HCT116 (cell line): Measurements from ENCODE around the gene BORA. TPM values are rescaled to one million over a fixed set of nuclear protein-coding genes. Genes with fewer than 3 reads are reported as not detected.

Experiments used
- ATAC-seq: fragments of 200-7000 bp; cut with Tn5 transposase; 2 replicates; pipeline ENCODE4 v1.9.1; 2020; ENCODE audit warnings: mild to moderate bottlenecking, moderate library complexity
- BruUV-seq: library from RNA; stranded (reverse); fragments of 400-500 nt; replicated peaks from 2 replicates; lab custom pipeline; 2021; lab: Mats Ljungman, UMichigan
- CTCF ChIA-PET: fragments of 300-600 bp; sonication (Branson Sonifier 250); formaldehyde crosslinking; loops from one replicate; lab custom pipeline; 2021; ENCODE audit warnings: antibody characterized with exemption; lab: Charles Lee
- POLR2A ChIA-PET: fragments of 300-600, 350-600 bp; sonication (Branson Sonifier 250); formaldehyde crosslinking; loops from one replicate; lab custom pipeline; 2021; ENCODE audit warnings: antibody characterized with exemption; lab: Charles Lee
- RAD21 ChIA-PET, 2 experiments: fragments of 300-600 bp; sonication (Branson Sonifier 250); formaldehyde crosslinking; loops; one replicate each; lab custom pipeline; 2023; ENCODE audit warnings: low total read pairs in 2 of 2; ENCODE audit not compliant: uncharacterized antibody in 2 of 2, unreplicated experiment in 2 of 2, low non-redundant PET in 1 of 2; lab: Charles Lee
- DNase-seq: peaks from one replicate; pipeline ENCODE4 v3.0.0-alpha.2; 2010; ENCODE audit warnings: low read depth, low spot score
- H2AFZ ChIP-seq: fragments of 200-600 bp; shearing (Covaris generic), sonication (generic); 2 replicates; pipeline ENCODE4 v1.6.1; 2017; ENCODE audit warnings: low read depth, mixed run types, mixed read lengths, antibody characterized with exemption, low read length; ENCODE audit not compliant: poor library complexity, severe bottlenecking
- H3K27ac ChIP-seq: 2 replicates; pipeline ENCODE4 v1.5.1; 2012; ENCODE audit warnings: low read depth, low read length
- H3K27me3 ChIP-seq: fragments of 200-600 bp; sonication (generic); 2 replicates; pipeline ENCODE4 v1.6.1; 2016; ENCODE audit warnings: mixed run types, low read length, mixed read lengths; ENCODE audit not compliant: insufficient read depth
- H3K36me3 ChIP-seq, 2 experiments: fragments of 200-500 bp in 1 of 2; fragments of 200-600 bp in 1 of 2; sonication (Bioruptor generic) in 1 of 2; sonication (generic) in 1 of 2; 2 replicates each; pipeline versions ENCODE4 v1.5.1 to v1.6.1; 2014 to 2016; ENCODE audit warnings: low read length in 2 of 2, inconsistent platforms in 1 of 2, mixed read lengths in 1 of 2, mixed run types in 1 of 2; ENCODE audit not compliant: insufficient read depth in 2 of 2, control insufficient read depth in 1 of 2
- H3K4me1 ChIP-seq, 2 experiments: fragments of 200-600 bp in 1 of 2; sonication (generic) in 1 of 2; 2 replicates each; pipeline versions ENCODE4 v1.5.1 to v1.6.1; 2012 to 2017; ENCODE audit warnings: low read length in 2 of 2, inconsistent platforms in 1 of 2, mild to moderate bottlenecking in 1 of 2, mixed read lengths in 1 of 2, mixed run types in 1 of 2, moderate library complexity in 1 of 2; ENCODE audit not compliant: insufficient read depth in 2 of 2, control insufficient read depth in 1 of 2
- H3K4me2 ChIP-seq: fragments of 200-600 bp; sonication (generic); 2 replicates; pipeline ENCODE4 v1.6.1; 2017; ENCODE audit warnings: mixed run types, low read length, mixed read lengths
- H3K4me3 ChIP-seq, 2 experiments: fragments of 200-600 bp in 1 of 2; sonication (generic) in 1 of 2; replicated peaks in 1 of 2; 2 replicates each; pipeline ENCODE4 v1.5.1; 2011 to 2016; ENCODE audit warnings: low read length in 2 of 2, control low read depth in 1 of 2, low read depth in 1 of 2, mild to moderate bottlenecking in 1 of 2, mixed read lengths in 1 of 2, mixed run types in 1 of 2
- H3K79me2 ChIP-seq: fragments of 200-600 bp; sonication (generic); 2 replicates; pipeline ENCODE4 v1.6.1; 2017; ENCODE audit warnings: mild to moderate bottlenecking, mixed run types, low read length, moderate library complexity, mixed read lengths; ENCODE audit not compliant: insufficient read depth
- H3K9ac ChIP-seq: fragments of 200-600 bp; sonication (generic); 2 replicates; pipeline ENCODE4 v1.6.1; 2016; ENCODE audit warnings: low read length, mixed read lengths
- H3K9me2 ChIP-seq: fragments of 200-600 bp; sonication (generic), shearing (Covaris generic); 2 replicates; pipeline ENCODE4 v1.6.1; 2017; ENCODE audit warnings: mixed run types, mild to moderate bottlenecking, moderate library complexity; ENCODE audit not compliant: insufficient read depth
- H3K9me3 ChIP-seq, 2 experiments: fragments of 200-500 bp in 1 of 2; fragments of 200-600 bp in 1 of 2; sonication (Bioruptor generic) in 1 of 2; sonication (generic) in 1 of 2; 2 replicates each; pipeline ENCODE4 v1.6.1; 2014 to 2017; ENCODE audit warnings: low read length in 2 of 2, mixed read lengths in 2 of 2, inconsistent platforms in 1 of 2, low read depth in 1 of 2, mild to moderate bottlenecking in 1 of 2, mixed run types in 1 of 2, moderate library complexity in 1 of 2; ENCODE audit not compliant: control insufficient read depth in 1 of 2, insufficient read depth in 1 of 2
- H4K20me1 ChIP-seq: fragments of 200-600 bp; sonication (generic), shearing (Covaris generic); 2 replicates; pipeline ENCODE4 v1.6.1; 2017; ENCODE audit warnings: mixed run types, mild to moderate bottlenecking, moderate library complexity; ENCODE audit not compliant: insufficient read depth
- CBX3 ChIP-seq: IDR thresholded peaks from 2 replicates; pipeline ENCODE4 v1.6.1; 2012; ENCODE audit warnings: low read depth
- CEBPB ChIP-seq: IDR thresholded peaks from 2 replicates; pipeline ENCODE4 v1.6.1; 2012; ENCODE audit warnings: low read depth
- EGR1 ChIP-seq: IDR thresholded peaks from 2 replicates; pipeline ENCODE4 v1.6.1; 2012; ENCODE audit warnings: low read depth
- ELF1 ChIP-seq: IDR thresholded peaks from 2 replicates; pipeline ENCODE4 v1.6.1; 2012; ENCODE audit warnings: low read depth, borderline replicate concordance
- EZH2 ChIP-seq: fragments of 200-600 bp; sonication (generic); IDR thresholded peaks from 2 replicates; pipeline ENCODE4 v1.6.1; 2017; ENCODE audit warnings: antibody characterized with exemption, mixed run types
- EZH2phosphoT487 ChIP-seq: fragments of 200-600 bp; IDR thresholded peaks from 2 replicates; pipeline ENCODE4 v1.6.1; 2018; ENCODE audit warnings: antibody characterized with exemption, borderline replicate concordance
- FOSL1 ChIP-seq: IDR thresholded peaks from 2 replicates; pipeline ENCODE4 v1.6.1; 2012; ENCODE audit warnings: low read depth
- JUND ChIP-seq: IDR thresholded peaks from 2 replicates; pipeline ENCODE4 v1.6.1; 2012
- POLR2A ChIP-seq: IDR thresholded peaks from 2 replicates; pipeline ENCODE4 v1.7.0; 2011; ENCODE audit warnings: borderline replicate concordance; ENCODE audit not compliant: insufficient read depth, insufficient read length; ENCODE audit errors: extremely low read depth
- RAD21 ChIP-seq: IDR thresholded peaks from 2 replicates; pipeline ENCODE4 v1.6.1; 2012; ENCODE audit warnings: low read depth, mild to moderate bottlenecking
- SIN3A ChIP-seq: IDR thresholded peaks from 2 replicates; pipeline ENCODE4 v1.6.1; 2012; ENCODE audit warnings: low read depth
- SP1 ChIP-seq: IDR thresholded peaks from 2 replicates; pipeline ENCODE4 v1.6.1; 2012; ENCODE audit warnings: low read depth
- SRF ChIP-seq: IDR thresholded peaks from 2 replicates; pipeline ENCODE4 v1.6.1; 2012; ENCODE audit warnings: low read depth
- TCF7L2 ChIP-seq: IDR thresholded peaks from 2 replicates; pipeline ENCODE4 v1.7.0; 2011; ENCODE audit warnings: borderline replicate concordance, inconsistent platforms; ENCODE audit not compliant: insufficient read depth, insufficient read length; ENCODE audit errors: extremely low read depth
- YY1 ChIP-seq: IDR thresholded peaks from 2 replicates; pipeline ENCODE4 v1.6.1; 2011; ENCODE audit warnings: low read length, low read depth, moderate library complexity, mild to moderate bottlenecking; ENCODE audit not compliant: insufficient replicate concordance; ENCODE audit errors: extremely low read depth
- ZFX ChIP-seq: fragments of 450-650 bp; IDR thresholded peaks from 2 replicates; pipeline ENCODE4 v1.6.1; 2017
- intact Hi-C: fragments of 100-400 bp; cut with micrococcal nuclease; formaldehyde crosslinking; loops from 2 replicates; pipeline ENCODE4 v1.10.0; 2022
- total RNA-seq: library from RNA; stranded (reverse); gene quantifications from one replicate; pipeline ENCODE4 v1.2.1, GENCODE V29; 2021; ENCODE audit not compliant: unreplicated experiment
- TF ChIP-seq, protein P1 (sequence below): IDR thresholded peaks from 2 replicates; pipeline ENCODE4 v1.6.1; 2012
- TF ChIP-seq, protein P2 (sequence below), 3 experiments: fragments of 200-600 bp in 1 of 3; sonication (generic) in 1 of 3; IDR thresholded peaks in 2 of 3; conservative IDR thresholded peaks in 1 of 3; 2 replicates each; pipeline ENCODE4 v1.5.1; 2012 to 2017; ENCODE audit warnings: low read depth in 2 of 3, low read length in 2 of 3, antibody characterized with exemption in 1 of 3, borderline replicate concordance in 1 of 3, control low read depth in 1 of 3, mild to moderate bottlenecking in 1 of 3, mixed read lengths in 1 of 3, mixed run types in 1 of 3, moderate library complexity in 1 of 3; ENCODE audit not compliant: insufficient read depth in 1 of 3
- TF ChIP-seq, protein P3 (sequence below): IDR thresholded peaks from 2 replicates; pipeline ENCODE4 v1.6.1; 2011; ENCODE audit warnings: mild to moderate bottlenecking, low read length, moderate library complexity; ENCODE audit not compliant: insufficient replicate concordance; ENCODE audit errors: extremely low read depth
- TF ChIP-seq, protein P4 (sequence below): IDR thresholded peaks from 2 replicates; pipeline ENCODE4 v1.6.1; 2012

BORA gene
- total RNA-seq, 1 experiment from 2014 or later, result 27.6 TPM

DNA sequence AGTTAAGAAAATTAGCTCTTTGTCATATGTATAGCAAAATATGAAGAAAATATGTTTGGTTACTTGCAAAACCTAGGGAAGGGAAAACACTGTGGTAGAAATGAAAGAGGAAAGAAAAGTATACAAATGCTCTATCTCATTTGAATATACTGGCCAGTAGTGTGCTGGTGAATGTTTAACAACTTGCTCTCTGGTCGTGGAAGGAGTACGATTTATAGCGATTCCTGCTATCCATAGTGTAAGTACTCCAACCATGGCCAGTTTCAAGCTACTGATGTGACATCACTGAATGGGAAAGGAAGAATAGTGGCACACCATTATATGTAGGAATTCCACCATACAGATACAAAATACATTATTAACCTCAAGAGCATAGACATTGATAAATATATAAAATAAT lies 9.3 kb downstream of the BORA start:
- H3K4me2 ChIP-seq, result no peak overlapping the region
- no peak overlapping the region for H3K27ac ChIP-seq
- peaks cover 98% of the 10 kb centered on the region for H3K79me2 ChIP-seq
- no peak for DNase-seq
- H3K4me3 ChIP-seq, result no peak overlapping the region
- no peak overlapping the region for H2AFZ ChIP-seq
- H3K4me1 ChIP-seq, result no peaks in the 10 kb centered on the region
- CTCF ChIA-PET, result no interaction called here
- TF ChIP-seq YY1 (no peak), ELF1 (no peak), FOSL1 (no peak), EZH2phosphoT487 (no peak), SRF (no peak), TCF7L2 (no peak), RAD21 (no peak), SIN3A (no peak), SP1 (no peak), POLR2A (no peak), EGR1 (no peak), ZFX (no peak), CEBPB (no peak), EZH2 (no peak), CBX3 (no peak), JUND (no peak)
- TF ChIP-seq, protein P1, sequence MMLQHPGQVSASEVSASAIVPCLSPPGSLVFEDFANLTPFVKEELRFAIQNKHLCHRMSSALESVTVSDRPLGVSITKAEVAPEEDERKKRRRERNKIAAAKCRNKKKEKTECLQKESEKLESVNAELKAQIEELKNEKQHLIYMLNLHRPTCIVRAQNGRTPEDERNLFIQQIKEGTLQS, result no peak
- TF ChIP-seq, protein P2, sequence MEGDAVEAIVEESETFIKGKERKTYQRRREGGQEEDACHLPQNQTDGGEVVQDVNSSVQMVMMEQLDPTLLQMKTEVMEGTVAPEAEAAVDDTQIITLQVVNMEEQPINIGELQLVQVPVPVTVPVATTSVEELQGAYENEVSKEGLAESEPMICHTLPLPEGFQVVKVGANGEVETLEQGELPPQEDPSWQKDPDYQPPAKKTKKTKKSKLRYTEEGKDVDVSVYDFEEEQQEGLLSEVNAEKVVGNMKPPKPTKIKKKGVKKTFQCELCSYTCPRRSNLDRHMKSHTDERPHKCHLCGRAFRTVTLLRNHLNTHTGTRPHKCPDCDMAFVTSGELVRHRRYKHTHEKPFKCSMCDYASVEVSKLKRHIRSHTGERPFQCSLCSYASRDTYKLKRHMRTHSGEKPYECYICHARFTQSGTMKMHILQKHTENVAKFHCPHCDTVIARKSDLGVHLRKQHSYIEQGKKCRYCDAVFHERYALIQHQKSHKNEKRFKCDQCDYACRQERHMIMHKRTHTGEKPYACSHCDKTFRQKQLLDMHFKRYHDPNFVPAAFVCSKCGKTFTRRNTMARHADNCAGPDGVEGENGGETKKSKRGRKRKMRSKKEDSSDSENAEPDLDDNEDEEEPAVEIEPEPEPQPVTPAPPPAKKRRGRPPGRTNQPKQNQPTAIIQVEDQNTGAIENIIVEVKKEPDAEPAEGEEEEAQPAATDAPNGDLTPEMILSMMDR (IDR thresholded peaks at IDR 0.05 in 2 of 3, conservative IDR thresholded peaks at IDR 0.05 in 1 of 3; ENCODE audit: borderline replicate concordance in 1 of 3, insufficient read depth in 1 of 3, low read depth in 2 of 3, low read length in 2 of 3), result no peak
- TF ChIP-seq, protein P3, sequence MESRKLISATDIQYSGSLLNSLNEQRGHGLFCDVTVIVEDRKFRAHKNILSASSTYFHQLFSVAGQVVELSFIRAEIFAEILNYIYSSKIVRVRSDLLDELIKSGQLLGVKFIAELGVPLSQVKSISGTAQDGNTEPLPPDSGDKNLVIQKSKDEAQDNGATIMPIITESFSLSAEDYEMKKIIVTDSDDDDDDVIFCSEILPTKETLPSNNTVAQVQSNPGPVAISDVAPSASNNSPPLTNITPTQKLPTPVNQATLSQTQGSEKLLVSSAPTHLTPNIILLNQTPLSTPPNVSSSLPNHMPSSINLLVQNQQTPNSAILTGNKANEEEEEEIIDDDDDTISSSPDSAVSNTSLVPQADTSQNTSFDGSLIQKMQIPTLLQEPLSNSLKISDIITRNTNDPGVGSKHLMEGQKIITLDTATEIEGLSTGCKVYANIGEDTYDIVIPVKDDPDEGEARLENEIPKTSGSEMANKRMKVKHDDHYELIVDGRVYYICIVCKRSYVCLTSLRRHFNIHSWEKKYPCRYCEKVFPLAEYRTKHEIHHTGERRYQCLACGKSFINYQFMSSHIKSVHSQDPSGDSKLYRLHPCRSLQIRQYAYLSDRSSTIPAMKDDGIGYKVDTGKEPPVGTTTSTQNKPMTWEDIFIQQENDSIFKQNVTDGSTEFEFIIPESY, result no peak
- TF ChIP-seq, protein P4, sequence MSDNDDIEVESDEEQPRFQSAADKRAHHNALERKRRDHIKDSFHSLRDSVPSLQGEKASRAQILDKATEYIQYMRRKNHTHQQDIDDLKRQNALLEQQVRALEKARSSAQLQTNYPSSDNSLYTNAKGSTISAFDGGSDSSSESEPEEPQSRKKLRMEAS, result no peak
- no TSS peak for BruUV-seq
- H4K20me1 ChIP-seq, result no peaks in the 10 kb centered on the region
- H3K9ac ChIP-seq, result no peak overlapping the region
- no peaks in the 10 kb centered on the region for H3K9me3 ChIP-seq
- no peaks in the 10 kb centered on the region for H3K9me2 ChIP-seq
- no peaks in the 10 kb centered on the region for H3K27me3 ChIP-seq
- intact Hi-C loops, result no loop called here
- no peak for ATAC-seq
- POLR2A ChIA-PET, result no interaction called here
- RAD21 ChIA-PET, result no interaction called here
- peaks cover 31 to 41% of the 10 kb centered on the region in 2 experiments; a peak in 3 of 4 replicates for H3K36me3 ChIP-seq
